ENCODE data around the gene C16orf74. TPM values are rescaled to one million over a fixed set of nuclear protein-coding genes. Genes with fewer than 3 reads are reported as not detected.

C16orf74 gene
- total RNA-seq, 1 donor from 2014 or later, result 4.7 TPM

GRCh38 chr16:85738923-85739715 is 11.8 kb downstream of the C16orf74 start:
- Histone ChIP-seq H3K79me2 (ENCODE audit: insufficient read depth, low read length) (no peaks in the 10 kb centered on the region), H4K20me1 (ENCODE audit: insufficient read depth, low read length) (no peaks in the 10 kb centered on the region), H3K4me3 (ENCODE audit: insufficient read depth, low read depth, low read length) (no peak overlapping the region), H3K4me1 (ENCODE audit: insufficient read depth, low read length) (no peaks in the 10 kb centered on the region), H3K27me3 (ENCODE audit: insufficient read depth, low read length) (no peaks in the 10 kb centered on the region), H3K9ac (ENCODE audit: low read length) (no peak overlapping the region), H3K27ac (ENCODE audit: low read depth, low read length) (no peak overlapping the region), H3K4me2 (ENCODE audit: low read length) (no peak overlapping the region), H2AFZ (ENCODE audit: low read depth, low read length) (no peak overlapping the region), H3K9me3 (ENCODE audit: insufficient read depth, low read depth, low read length) (no peaks in the 10 kb centered on the region), H3K36me3 (ENCODE audit: insufficient read depth, low read length) (no peaks in the 10 kb centered on the region)
- FAIRE-seq, result no peak
- TF ChIP-seq EZH2 (IDR thresholded peaks at IDR 0.05; ENCODE audit: insufficient read depth, low read length) (no peak), CTCF (IDR thresholded peaks at IDR 0.05; ENCODE audit: insufficient read depth, low read depth, low read length) (no peak)
- Mint-ChIP-seq H3K27ac (ENCODE audit: unreplicated experiment) (no peak overlapping the region), H3K4me1 (ENCODE audit: low read depth, unreplicated experiment) (no peaks in the 10 kb centered on the region), H3K9me3 (ENCODE audit: unreplicated experiment) (peaks cover 1% of the 10 kb centered on the region), H3K36me3 (ENCODE audit: low read depth, unreplicated experiment) (no peaks in the 10 kb centered on the region), H3K4me3 (ENCODE audit: unreplicated experiment) (no peak overlapping the region), H3K27me3 (ENCODE audit: low read depth, unreplicated experiment) (peaks cover 21% of the 10 kb centered on the region)
- no peak for DNase-seq (ENCODE audit: low read depth)

- no peak overlapping the region for H2AFZ ChIP-seq (ENCODE audit: low read depth, low read length)
- no peak for DNase-seq (ENCODE audit: low read depth)
- no peaks in the 10 kb centered on the region for H3K79me2 ChIP-seq (ENCODE audit: insufficient read depth, low read length)
- Mint-ChIP-seq H3K4me3 (ENCODE audit: unreplicated experiment) (no peak overlapping the region), H3K4me1 (ENCODE audit: low read depth, unreplicated experiment) (no peaks in the 10 kb centered on the region), H3K36me3 (ENCODE audit: low read depth, unreplicated experiment) (peaks cover 1% of the 10 kb centered on the region), H3K9me3 (ENCODE audit: unreplicated experiment) (no peaks in the 10 kb centered on the region), H3K27me3 (ENCODE audit: low read depth, unreplicated experiment) (peaks cover 14% of the 10 kb centered on the region), H3K27ac (ENCODE audit: unreplicated experiment) (no peak overlapping the region)
- H4K20me1 ChIP-seq (ENCODE audit: insufficient read depth, low read length), result peaks cover 3% of the 10 kb centered on the region
- no peak overlapping the region for H3K4me2 ChIP-seq (ENCODE audit: low read length)
- H3K9me3 ChIP-seq (ENCODE audit: insufficient read depth, low read depth, low read length), result no peaks in the 10 kb centered on the region
- no peaks in the 10 kb centered on the region for H3K36me3 ChIP-seq (ENCODE audit: insufficient read depth, low read length)
- no peak for FAIRE-seq
- H3K27me3 ChIP-seq (ENCODE audit: insufficient read depth, low read length), result no peaks in the 10 kb centered on the region
- no peaks in the 10 kb centered on the region for H3K4me1 ChIP-seq (ENCODE audit: insufficient read depth, low read length)
- no peak overlapping the region for H3K4me3 ChIP-seq (ENCODE audit: insufficient read depth, low read depth, low read length)
- no peak overlapping the region for H3K27ac ChIP-seq (ENCODE audit: low read depth, low read length)
- TF ChIP-seq EZH2 (IDR thresholded peaks at IDR 0.05; ENCODE audit: insufficient read depth, low read length), result no peak
- TF ChIP-seq CTCF (IDR thresholded peaks at IDR 0.05; ENCODE audit: insufficient read depth, low read depth, low read length), result no peak
- no peak overlapping the region for H3K9ac ChIP-seq (ENCODE audit: low read length)
Observed at GRCh38 chr16:85736921-85737320, 14.0 kb downstream of the C16orf74 start.

DNA sequence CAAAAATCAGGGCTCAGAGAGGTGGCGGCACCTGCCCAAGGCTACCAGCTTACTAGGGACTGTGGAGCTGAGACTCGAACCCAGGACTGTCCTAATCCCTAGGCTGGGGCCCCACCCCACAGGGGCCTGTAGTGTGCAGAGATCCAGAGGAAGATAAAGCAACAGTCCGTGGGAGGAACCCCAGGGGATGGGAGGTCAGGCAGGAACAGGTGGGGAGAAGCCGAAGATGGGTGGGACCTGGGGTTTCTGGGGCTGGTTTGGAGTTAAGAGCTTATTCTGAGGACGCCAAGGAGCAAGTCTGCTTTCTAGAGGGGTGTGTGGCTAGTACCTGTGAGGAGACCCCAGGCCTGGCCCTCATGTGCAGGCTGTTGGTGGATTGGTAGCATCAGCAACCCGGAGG is 14.9 kb downstream of the C16orf74 start:
- Histone ChIP-seq H3K27me3 (ENCODE audit: insufficient read depth, low read length) (no peaks in the 10 kb centered on the region), H3K4me2 (ENCODE audit: low read length) (no peak overlapping the region), H3K79me2 (ENCODE audit: insufficient read depth, low read length) (no peaks in the 10 kb centered on the region), H4K20me1 (ENCODE audit: insufficient read depth, low read length) (peaks cover 3% of the 10 kb centered on the region), H3K9ac (ENCODE audit: low read length) (no peak overlapping the region), H2AFZ (ENCODE audit: low read depth, low read length) (no peak overlapping the region), H3K36me3 (ENCODE audit: insufficient read depth, low read length) (no peaks in the 10 kb centered on the region), H3K4me1 (ENCODE audit: insufficient read depth, low read length) (no peaks in the 10 kb centered on the region), H3K4me3 (ENCODE audit: insufficient read depth, low read depth, low read length) (no peak overlapping the region), H3K9me3 (ENCODE audit: insufficient read depth, low read depth, low read length) (no peaks in the 10 kb centered on the region), H3K27ac (ENCODE audit: low read depth, low read length) (no peak overlapping the region)
- DNase-seq (ENCODE audit: low read depth) (no peak), FAIRE-seq (no peak)
- Mint-ChIP-seq H3K4me3 (ENCODE audit: unreplicated experiment) (no peak overlapping the region), H3K27me3 (ENCODE audit: low read depth, unreplicated experiment) (peaks cover 5% of the 10 kb centered on the region), H3K9me3 (ENCODE audit: unreplicated experiment) (no peaks in the 10 kb centered on the region), H3K36me3 (ENCODE audit: low read depth, unreplicated experiment) (peaks cover 1% of the 10 kb centered on the region), H3K27ac (ENCODE audit: unreplicated experiment) (no peak overlapping the region), H3K4me1 (ENCODE audit: low read depth, unreplicated experiment) (no peaks in the 10 kb centered on the region)
- TF ChIP-seq CTCF (IDR thresholded peaks at IDR 0.05; ENCODE audit: insufficient read depth, low read depth, low read length), result no peak
- TF ChIP-seq EZH2 (IDR thresholded peaks at IDR 0.05; ENCODE audit: insufficient read depth, low read length), result no peak
